ENCODE results near the gene SLC38A11.

GRCh38 chr2:164903951-164904350, 51.4 kb downstream of the SLC38A11 start:
- TF ChIP-seq EZH2 (conservative IDR thresholded peaks at IDR 0.05; ENCODE audit: low read depth, low read length) (no peak), JUN (CRISPR knock-in tag; IDR thresholded peaks at IDR 0.05) (no peak), CTCF (CRISPR knock-in tag; IDR thresholded peaks at IDR 0.05) (no peak), AHDC1 (CRISPR knock-in tag; IDR thresholded peaks at IDR 0.05; ENCODE audit: borderline replicate concordance) (no peak), ATF7-NPFF (CRISPR knock-in tag; IDR thresholded peaks at IDR 0.05; ENCODE audit: low read depth) (no peak), HNRNPK (IDR thresholded peaks at IDR 0.05; ENCODE audit: low read depth, low read length, poor library complexity, severe bottlenecking) (no peak), MAF1 (CRISPR knock-in tag; IDR thresholded peaks at IDR 0.05; ENCODE audit: borderline replicate concordance) (no peak), YY1 (IDR thresholded peaks at IDR 0.05; ENCODE audit: insufficient read depth, insufficient replicate concordance, low read depth, low read length) (no peak), REST (IDR thresholded peaks at IDR 0.05; ENCODE audit: borderline replicate concordance in 1 of 2, low read depth in 1 of 2, low read length in 2 of 2) (no peak), POLR2A (IDR thresholded peaks at IDR 0.05; ENCODE audit: insufficient read depth in 1 of 2, low read depth in 2 of 2, low read length in 2 of 2) (no peak), FOXA1 (IDR thresholded peaks at IDR 0.05) (no peak), FOXA1 (CRISPR knock-in tag; IDR thresholded peaks at IDR 0.05) (no peak)

Measured in HepG2 (cell line).